Measurements from ENCODE around the gene LDHB.
A peak's percentile ranks its signal among the peaks of the same experiment; 100 is the strongest.
"Not testable (repeated sequence)": the region's sequence is repeated elsewhere in the genome, so short reads cannot be mapped to it uniquely, and the experiment has no call there.

Gene LDHB

DNA sequence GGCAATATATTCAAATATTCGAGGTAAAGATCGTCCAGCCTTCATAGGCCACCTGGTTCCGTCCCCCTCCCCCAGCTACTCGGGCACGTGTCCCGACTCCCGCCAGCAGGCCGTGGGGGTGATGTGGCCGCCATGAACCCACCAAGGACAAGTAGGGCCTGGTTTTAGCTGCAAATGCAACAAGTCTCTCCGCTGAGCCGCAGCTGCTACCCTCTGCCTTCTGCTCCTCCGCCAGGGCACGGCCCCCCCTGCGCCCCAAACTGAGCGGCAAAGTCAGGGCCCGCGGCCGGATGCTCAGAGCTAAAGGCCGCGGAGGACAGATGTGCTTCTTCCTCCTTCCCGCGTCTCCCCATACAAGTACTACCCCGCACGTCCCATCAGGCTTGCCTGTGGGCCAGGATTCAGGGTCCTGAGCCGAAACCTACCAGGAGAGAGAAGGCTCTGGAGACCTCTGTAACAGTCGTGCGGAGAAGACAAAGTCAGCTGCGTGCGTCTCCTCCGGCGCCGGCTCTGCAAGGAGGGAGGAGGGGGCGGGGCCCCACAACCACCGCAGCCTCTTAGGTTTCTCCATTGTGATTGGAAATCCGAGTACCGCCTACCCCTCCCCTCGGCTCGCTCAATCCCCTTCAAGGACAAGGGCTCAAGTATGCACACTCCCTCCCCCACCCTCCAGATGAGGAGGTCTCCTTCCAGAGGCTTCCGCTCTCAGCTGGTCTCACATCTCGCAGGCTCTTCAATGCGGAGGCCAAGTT, at the start of gene LDHB:
Gene LDHB, minus strand, starts transcription at position 517 of the 752 bp plus-strand sequence. CDS start 3,171 bp downstream, outside the sequence.
- DNase-seq (ENCODE audit: low read depth in 2 of 2), result peak; percentile 89 to 90

DNA sequence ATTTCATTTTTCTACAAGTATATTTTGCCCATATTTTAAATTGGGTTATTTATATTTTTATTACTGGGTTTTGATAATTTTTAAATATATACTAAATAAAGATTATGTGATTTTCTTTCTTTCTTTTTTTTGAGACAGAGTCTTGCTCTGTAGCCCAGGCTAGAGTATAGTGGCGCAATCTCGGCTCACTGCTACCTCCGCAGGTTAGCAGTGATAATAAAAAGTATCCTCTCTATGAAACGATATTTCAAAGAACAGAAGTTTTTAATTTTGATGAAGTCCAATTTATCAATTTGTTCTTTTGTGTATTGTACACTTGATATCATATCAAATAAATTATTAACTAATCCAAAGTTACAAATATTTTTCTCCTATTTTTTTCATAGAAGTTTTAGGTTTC, 47.2 kb upstream of the LDHB start:
- DNase-seq (ENCODE audit: low read depth in 2 of 2), result no peak

DNA sequence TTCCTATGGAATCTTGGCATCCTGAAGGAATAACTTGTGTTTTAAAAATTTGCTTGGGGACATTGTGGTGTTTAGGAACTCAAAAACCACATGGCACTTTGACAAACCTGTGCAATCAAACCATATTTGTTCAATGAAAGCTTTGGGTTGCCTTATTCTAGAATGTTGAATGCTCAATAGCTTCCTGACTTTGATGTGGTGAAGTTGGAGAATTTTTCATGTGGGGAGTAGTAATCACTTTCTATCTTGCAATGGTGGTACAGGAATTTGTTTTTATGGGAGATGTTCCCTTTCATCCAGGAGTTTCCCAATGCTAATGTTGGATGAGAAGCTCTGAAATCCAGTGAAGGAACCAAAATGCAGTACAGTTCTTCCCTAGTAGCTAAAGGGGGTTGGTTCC, 42.2 kb upstream of the LDHB start:
- no peak for DNase-seq (ENCODE audit: low read depth in 2 of 2)

- DNase-seq (ENCODE audit: low read depth in 2 of 2), result no peak
These were observed 40.4 kb upstream of the LDHB start for GRCh38 chr12:21697904-21698630.

GRCh38 chr12:21696625-21697024, 39.0 kb upstream of the LDHB start:
- DNase-seq (ENCODE audit: low read depth in 2 of 2), result no peak

- no peak for DNase-seq (ENCODE audit: low read depth in 2 of 2)
These were observed 38.3 kb upstream of the LDHB start for GRCh38 chr12:21695986-21696385.

- DNase-seq (ENCODE audit: low read depth in 2 of 2), result no peak
These were observed 37.0 kb upstream of the LDHB start for GRCh38 chr12:21694660-21695059.

GRCh38 chr12:21691515-21691914, 33.9 kb upstream of the LDHB start:
- DNase-seq (ENCODE audit: low read depth in 2 of 2), result no peak

- DNase-seq (ENCODE audit: low read depth in 2 of 2), result no peak
These were observed 33.2 kb upstream of the LDHB start for GRCh38 chr12:21690704-21691368.

- DNase-seq (ENCODE audit: low read depth in 2 of 2), result no peak
These were observed 25.5 kb upstream of the LDHB start for GRCh38 chr12:21683115-21683514.

GRCh38 chr12:21678959-21679358, 21.3 kb upstream of the LDHB start:
- no peak for DNase-seq (ENCODE audit: low read depth in 2 of 2)

DNA sequence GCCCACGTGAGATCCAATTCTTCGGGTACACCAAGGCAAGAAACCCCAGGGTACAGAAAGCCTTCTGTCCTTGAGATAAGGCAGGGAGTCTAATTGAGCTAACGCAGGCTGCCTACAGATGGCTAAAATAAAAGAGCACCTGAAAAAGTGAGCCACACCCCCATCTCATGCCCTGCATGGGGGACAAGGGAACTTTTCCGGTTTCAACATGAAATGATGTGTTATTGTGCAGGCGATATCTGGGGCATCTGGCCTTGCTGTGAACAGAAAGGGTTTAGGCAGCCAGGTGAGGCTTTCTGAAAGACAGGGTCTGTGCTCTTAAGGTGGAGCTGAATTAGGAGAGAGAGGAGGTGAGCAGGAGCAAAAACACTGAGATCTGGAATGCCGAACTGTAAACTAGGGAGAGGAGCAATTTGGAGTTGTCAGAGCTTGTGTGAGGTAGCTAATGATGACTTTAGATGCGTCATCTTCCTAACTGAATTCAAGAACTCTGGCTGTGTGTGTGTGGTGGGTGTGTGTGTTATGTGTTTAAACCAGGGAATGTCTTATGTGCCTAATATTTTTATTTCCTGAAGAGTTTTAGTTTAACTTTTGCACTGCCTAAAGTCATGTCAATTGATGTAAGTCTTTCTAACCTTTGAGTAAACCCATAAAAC, 20.1 kb upstream of the LDHB start:
- DNase-seq (ENCODE audit: low read depth in 2 of 2), result no peak

- no peak for DNase-seq (ENCODE audit: low read depth in 2 of 2)
These were observed 19.6 kb upstream of the LDHB start for GRCh38 chr12:21677204-21677603.

DNA sequence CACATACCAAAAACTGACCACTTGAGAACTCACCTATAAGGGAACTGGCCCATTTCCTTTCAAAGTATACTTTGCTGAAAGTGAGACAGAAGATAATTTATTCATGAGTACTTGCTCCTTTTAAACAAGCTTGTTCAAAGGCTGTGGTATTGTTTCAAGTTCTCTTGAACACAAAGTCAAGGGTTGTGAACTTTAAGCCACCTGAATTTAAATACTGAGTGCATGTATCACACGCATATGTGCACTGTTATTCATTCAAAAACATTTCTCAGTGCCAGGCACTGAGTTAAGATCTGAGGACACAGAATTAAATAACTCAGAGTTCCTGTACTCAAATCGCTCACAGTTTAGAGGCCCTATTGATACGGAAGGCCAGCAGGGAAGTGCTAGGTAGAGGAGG, 19.1 kb upstream of the LDHB start:
- DNase-seq (ENCODE audit: low read depth in 2 of 2), result no peak

DNA sequence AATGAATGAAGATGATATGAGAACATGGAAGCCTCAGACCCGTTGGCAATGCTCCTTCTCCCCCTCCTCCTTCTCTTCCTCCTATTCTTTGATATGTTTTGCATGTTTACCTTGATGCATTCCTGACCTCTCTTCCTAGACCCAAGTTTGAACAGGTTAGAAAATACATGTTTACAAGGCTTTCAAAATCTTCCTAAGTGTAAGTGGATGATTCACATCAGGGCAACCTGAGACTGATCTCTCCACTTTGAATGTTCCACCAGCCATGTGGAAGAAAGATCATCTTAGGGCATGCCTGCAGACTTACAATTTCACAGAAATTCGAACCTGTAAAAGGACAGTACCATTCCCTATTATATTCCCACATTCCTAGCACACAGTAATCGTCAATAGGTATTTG, 18.0 kb upstream of the LDHB start:
- no peak for DNase-seq (ENCODE audit: low read depth in 2 of 2)

DNA sequence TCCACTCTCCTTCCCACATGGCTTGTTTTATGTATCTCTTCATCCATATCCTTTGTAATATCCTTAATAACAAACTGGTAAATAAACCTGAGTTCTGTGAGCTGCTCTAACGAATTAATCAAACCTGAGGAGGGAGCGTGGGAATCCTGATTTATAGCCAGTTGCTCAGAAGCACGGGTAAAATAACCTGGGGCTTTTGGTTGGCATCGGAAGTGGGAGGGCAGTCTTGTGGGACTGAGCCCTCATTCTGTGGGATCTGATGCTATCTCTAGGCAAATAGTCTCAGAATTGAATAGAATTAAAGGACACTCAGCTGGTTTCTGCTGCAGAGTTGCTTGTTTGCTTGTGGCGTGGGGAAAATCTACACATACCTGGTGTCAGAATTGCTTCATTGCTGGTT, 17.5 kb upstream of the LDHB start:
- no peak for DNase-seq (ENCODE audit: low read depth in 2 of 2)

DNA sequence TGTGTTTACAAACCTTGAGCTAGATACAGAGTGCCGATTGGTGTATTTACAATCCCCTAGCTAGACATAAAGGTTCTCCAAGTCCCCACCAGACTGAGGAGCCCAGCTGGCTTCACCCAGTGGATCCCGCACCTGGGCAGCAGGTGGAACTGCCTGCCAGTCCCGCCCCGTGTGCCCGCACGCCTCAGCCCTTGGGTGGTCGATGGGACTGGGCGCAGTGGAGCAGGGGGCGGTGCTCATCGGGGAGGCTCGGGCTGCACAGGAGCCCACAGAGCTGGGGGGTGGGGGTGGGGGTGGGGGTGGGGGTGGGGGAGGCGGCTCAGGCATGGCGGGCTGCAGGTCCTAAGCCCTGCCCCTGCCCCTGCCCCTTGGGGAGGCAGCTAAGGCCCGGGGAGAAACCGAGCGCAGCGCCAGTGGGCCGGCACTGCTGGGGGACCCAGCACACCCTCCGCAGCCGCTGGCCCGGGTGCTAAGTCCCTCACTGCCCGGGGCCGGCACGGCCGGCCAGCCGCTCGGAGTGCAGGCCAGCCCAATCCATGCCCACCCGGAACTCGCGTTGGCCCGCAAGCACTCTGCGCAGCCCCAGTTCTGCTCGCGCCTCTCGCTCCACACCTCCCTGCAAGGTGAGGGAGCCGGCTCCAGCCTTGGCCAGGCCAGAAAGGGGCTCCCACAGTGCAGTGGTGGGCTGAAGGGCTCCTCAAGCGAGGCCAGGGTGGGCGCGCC, 16.3 kb upstream of the LDHB start:
- not testable (repeated sequence) for DNase-seq (ENCODE audit: low read depth in 2 of 2)

GRCh38 chr12:21672146-21672545, 14.5 kb upstream of the LDHB start:
- no peak for DNase-seq (ENCODE audit: low read depth in 2 of 2)

DNA sequence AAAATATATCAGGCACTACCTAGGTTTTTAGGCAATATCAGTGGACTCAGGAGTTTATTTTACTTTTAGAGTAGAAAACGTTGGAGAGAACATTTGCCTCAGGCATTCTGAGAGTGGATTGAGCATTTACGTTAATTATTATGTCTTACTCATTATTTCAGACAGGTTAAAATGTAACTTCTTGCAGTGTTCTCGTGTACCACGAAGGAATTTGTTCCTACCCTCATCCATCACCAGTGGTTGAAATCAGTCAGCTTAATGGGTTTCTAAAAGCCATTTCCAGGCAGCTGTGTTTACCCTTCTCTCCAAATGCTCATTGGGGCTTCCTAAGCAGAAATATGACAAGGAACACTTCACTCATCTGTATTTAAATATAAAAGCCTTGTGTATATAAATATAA, 9.1 kb upstream of the LDHB start:
- no peak for DNase-seq (ENCODE audit: low read depth in 2 of 2)

- DNase-seq (ENCODE audit: low read depth in 2 of 2), result no peak
These were observed 8.2 kb upstream of the LDHB start for GRCh38 chr12:21665816-21666215.

DNA sequence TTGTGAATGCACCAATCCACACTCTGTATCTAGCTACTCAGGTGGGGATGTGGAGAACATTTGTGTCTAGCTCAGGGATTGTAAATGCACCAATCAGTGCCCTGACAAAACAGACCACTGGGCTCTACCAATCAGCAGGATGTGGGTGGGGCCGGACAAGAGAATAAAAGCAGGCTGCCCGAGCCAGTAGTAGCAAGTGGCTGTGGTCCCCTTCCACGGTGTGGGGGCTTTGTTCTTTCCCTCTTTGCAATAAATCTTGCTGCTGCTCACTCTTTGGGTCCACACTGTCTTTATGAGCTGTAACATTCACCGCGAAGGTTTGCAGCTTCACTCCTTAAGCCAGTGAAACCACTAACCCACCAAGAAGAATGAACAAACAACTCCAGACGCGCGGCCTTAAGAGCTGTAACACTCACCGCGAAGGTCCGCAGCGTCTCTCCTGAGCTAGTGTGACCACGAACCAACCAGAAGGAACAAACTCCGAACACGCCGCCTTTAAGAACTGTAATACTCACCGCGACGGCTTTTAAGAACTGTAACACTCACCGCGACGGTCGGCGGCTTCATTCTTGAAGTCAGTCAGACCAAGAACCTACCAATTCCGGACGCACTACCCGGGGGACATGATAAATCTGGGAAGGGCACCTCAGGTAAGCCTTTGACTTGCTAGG, 4.6 kb upstream of the LDHB start:
- no peak for DNase-seq (ENCODE audit: low read depth in 2 of 2)

Data from stimulated activated CD4-positive, alpha-beta T cell treated with anti-CD3 and anti-CD28 coated beads, Interleukin-1b, Interleukin-23, amount 100 ng/mL, for 4 hours (primary cell).